GM19452 (cell line): Measurements from ENCODE around the gene TUBGCP2.

Experiments used
- ATAC-seq: cut with Tn5 transposase; IDR thresholded peaks from one replicate; pipeline ENCODE4 v1.9.1; 2021; ENCODE audit not compliant: unreplicated experiment

Gene TUBGCP2

GRCh38 chr10:133344236-133344635 is 35.6 kb upstream of the TUBGCP2 start:
- ATAC-seq: no peak

DNA sequence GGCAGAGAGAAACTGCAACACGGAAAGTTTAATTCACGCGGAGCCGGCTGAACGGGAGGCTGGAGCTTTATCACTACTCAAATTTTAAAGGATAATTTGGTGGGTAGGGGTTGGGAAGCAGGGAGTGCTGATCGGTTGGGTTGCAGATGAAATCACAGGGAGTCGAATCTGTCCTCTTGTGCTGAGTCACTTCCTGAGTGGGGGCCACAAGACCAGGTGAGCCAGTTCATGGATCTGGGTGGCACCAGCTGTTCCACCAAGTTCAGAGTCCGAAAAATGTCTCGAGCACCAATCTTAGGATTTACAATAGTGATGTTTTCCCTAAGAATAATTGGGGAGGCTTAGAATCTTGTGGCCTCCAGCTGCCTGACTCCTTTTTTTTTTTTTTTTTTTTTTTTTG is 34.9 kb upstream of the TUBGCP2 start:
- ATAC-seq: no peak

DNA sequence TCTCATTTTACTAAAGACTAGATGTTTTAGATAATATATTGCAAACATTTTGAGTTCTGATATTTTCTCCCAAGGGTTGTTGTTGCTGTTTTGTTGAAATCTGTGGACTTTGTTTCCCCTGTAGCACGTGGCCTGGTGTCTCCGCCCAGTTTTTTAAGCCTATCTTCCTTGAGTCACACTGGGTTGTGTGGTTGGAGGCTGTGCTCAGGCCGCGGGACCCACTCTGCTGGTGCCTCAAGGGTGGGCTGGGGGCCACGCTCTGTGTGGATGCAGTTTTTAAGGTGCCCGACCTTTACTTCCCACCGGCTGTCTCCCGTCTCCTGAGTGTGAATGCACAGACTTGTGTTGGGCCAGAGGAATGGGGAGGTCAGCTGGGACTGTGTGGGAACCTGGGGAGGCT is 34.3 kb upstream of the TUBGCP2 start:
- no peak for ATAC-seq

DNA sequence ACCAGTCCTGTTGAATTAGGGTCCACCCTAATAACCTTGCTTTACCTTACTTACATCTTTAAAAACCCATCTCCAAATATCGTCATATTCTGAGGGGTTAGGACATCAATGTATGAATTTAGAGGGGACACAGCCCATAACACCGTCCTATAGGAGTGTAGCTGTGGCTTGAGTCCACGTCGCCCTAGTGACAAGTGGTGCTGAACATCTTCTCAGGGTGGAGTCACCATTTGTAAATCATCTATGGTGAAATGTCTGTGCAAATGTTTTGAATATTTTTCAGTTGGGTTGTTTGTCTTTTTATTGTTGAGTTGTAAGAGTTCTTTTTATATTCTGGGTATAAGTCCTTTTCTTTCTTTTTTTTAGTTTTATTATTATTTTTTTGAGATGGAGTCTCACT is 33.3 kb upstream of the TUBGCP2 start:
- ATAC-seq: no peak

- ATAC-seq: no peak
Measured at GRCh38 chr10:133339708-133340380, 31.2 kb upstream of the TUBGCP2 start.

GRCh38 chr10:133338080-133339071 is 29.7 kb upstream of the TUBGCP2 start:
- ATAC-seq: no peak

DNA sequence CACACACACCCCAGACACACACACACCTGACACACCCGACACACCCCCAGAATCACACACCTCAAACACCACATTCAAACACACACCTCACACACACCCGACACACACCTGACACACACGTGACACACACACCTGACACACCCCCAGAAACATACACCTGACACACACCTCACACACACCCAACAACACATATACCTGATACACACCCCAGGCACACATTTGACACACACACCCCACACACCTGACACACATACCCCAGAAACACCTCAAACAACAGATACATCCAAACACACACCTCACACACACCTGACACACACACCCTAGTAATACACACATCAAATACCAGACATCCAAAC is 28.7 kb upstream of the TUBGCP2 start:
- no peak for ATAC-seq

GRCh38 chr10:133336577-133337369 is 28.1 kb upstream of the TUBGCP2 start, which contains the start of gene CALY:
TSS of gene CALY (minus strand) at chr10:133336896. CDS start at chr10:133328989, 7,907 bp downstream.
- ATAC-seq: no peak

DNA sequence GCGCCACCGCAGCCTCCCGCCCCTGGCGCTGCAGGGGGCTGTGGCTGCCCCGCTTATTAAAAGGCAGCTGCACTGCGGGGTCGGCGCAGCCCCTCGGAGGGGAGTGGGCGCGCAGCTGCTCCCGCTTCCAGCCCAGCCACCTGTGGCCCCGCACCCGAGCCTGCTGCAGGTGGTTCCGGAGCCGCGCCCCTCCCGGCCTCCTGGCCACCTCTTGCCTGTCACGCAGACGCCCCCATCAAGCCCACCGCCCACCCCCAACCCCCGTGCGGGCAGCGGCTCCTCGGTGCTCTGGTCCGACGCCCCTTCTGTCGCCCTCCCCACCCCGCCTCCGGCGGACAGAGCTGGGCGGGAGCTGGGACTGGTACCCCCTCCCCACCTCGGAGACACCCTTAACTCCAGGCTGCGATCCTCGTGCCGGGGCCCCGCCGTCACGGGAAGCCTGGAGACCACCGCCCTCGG is 27.5 kb upstream of the TUBGCP2 start:
- no peak for ATAC-seq

DNA sequence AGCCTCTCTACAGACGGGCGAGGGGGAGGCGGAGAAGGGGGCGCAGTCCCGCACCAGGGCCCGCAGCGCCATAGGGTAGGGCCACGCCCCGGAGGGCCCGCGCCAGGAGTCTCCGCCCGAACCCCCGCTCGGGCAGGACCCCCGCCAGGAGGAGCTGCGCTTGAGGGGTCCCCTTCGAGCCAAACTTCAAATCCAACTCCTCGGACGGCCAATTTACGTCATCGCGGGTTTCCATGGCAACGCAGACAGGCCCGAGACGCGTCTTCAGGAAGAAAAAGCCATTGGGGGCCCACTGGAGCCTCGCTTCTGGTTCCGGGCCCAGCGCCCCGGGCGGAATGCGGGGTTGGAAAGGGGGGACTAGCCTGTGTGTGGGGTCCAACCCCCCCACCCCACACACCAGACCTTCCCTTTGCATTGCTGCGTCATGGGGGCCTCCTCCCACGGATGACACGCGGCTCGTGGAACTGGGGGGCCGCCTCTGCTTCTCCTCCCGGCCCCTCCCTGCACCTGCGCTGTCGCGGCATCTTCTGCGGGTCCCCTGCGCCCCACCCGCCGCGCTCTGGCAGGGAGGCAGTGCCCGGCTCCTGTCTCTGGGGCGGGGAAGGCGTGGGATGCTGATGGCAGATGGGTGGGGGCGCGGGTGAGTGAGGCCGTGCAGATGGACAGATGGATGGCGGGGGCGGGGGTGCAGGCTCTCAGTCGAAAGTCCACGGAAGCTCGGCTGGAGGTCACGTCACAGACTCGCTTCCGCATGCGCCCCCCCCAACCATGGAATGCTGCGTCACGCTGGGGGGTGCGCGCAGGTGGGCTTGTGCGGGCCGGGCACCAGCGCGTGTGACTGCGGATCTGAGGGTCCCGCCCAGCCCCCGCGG is 26.8 kb upstream of the TUBGCP2 start:
- no peak for ATAC-seq

DNA sequence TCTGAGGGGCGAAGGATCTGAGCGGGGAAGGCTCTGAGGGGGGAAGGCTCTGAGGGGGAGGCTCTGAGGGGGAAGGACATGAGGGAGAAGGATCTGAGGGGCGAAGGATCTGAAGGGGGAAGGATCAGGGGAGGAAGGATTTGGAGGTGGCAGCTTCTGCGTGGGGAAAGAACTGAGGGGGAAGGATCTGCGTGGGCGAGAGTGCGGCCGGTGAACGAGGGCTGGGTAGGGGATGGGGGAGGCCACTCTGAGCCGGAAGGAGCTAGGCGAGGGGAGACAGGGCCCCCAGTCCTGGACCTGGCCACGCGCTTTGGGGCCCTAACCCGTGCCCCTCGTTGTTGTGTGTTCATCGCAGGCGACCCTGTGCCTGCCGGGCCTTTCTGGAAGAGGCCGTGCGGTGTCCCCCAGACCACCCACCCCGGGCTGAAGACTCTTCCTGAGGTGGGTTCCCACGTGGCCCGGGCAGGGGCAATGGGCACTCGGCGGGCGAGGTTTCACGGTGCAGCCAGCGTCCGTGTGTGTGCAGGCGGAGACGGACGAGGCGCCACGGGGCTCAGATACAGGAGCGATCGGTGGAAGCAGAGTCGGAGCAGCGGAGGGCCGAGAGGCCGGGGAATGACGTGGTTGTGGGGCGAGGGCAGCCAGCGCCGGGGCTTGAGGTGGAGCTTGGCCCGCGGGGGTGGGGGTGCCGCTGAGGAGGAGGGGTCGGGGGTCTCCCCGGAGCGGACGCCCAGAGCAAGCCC is 26.0 kb upstream of the TUBGCP2 start:
- ATAC-seq: no peak

- no peak for ATAC-seq
Measured at GRCh38 chr10:133332936-133333699, 24.4 kb upstream of the TUBGCP2 start.

DNA sequence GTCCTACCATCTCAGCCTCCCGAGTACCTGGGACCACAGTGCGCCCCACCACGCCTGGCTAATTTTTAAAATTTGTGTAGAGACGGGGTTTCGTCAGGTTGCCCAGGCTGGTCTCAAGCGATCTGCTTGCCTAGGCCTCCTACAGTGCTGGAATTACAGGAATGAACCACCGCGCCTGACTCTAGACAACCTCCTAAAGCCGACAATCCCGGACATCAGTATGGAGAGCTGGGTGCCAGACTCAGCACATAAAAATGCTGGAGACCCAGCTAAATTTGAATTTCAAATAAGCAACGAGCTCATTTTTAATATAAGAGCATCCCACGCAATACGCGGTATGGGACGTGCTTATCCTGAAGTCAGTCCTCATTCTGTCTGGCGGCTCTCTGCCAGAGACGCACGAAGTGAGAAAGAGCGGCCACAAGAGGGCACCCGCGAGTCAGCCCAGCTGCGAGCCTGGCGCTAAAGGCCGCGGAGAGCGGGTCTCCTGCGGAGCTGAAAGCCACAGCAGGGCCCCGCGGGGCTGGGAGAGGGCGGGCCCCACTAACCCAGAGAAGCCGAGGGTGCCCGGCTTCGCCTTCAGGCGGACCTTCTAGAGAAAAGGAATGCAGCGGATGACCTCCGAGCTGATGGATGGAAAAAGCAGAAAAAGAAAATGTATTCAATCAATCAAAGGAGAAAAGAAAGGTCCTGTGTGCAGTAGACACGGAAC is 21.0 kb upstream of the TUBGCP2 start:
- ATAC-seq: peak; percentile 74

DNA sequence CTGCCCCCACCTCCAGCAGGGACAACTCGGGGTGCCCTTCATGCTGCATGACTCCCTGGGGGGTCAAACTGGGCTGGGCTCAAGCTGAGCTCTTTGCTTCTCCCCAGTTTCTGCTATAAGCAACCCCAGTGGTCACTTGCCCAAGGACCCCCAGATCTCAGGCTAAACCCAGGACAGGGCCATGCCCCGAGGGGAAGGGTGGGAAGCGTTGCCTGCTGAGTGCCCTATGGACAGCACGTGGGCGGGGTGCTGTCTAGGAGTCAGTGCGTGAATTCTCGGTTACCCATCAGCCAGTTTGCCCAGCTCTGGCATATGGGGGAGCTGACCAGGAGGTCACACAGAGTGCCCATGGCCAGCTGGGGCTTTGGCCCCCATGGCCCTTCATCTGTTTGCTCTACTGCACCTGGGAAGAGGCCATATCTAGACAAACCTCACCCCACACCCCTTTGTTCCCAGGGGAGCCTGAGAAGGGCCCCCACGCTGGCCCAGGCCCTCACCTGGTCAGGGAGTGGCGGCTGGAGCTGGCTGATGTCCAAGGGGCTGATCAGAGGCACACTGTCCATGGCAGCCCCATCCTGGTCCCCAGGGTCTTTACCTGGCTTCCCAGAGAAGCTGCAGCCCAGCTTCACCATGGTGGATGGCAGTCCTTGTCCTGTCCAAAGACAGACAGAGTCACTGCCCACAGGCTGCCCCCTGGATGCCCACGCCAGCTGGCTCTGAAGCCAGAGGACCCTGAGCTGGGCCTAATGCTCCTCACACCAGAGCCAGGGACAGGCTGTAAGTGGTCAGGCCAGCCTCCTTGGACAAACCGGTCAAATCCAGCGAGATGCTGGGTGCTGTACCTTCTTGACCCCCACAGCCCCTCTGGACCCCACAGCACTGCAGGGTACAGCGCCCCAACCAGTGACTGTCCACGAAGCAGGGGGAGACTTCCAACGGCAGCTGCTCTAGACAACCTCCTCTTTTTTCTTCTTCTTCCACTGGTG is 20.0 kb upstream of the TUBGCP2 start:
- ATAC-seq: no peak

DNA sequence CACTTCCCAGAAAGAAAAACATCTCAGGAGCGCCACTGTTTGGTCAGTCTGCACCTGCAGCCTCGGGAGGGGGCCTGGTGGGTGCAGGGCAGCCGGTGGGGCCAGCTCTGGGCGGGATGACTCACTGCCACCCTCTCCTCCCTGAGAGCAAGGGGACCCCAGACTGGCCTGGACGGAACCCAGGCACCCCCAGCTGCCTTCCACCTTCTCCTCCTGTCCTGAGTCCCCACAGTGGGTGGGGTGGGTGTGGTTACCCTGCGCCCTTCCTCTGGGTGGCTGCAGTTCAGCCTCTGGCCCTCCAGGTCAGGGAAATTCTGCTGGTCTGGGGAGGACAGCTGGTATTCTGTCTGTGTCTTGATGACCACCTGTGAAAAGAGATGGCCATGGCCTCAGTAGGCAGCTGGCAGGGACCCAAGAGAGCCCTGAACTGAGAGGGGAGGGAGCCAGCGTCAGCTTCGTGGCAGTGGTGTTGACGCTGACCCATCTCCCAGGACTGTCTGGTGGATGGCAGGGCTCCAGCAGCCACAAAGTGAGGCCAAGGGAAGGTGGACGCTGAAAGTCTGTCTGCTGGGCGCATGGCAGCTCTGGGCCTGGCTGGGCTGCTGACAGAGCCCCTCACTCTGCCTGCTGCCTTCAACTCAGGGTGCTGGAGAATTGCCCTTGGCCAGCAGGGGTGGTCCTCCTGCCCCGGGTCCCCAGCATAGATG is 19.1 kb upstream of the TUBGCP2 start:
- ATAC-seq: no peak
